H1 (cell line): ENCODE results near the gene GDF9. TPM values are rescaled to one million over a fixed set of nuclear protein-coding genes. Genes with fewer than 3 reads are reported as not detected.

ENCODE experiments used
- CTCF ChIA-PET: fragments of 300-600 bp; sonication (Branson Sonifier 250); formaldehyde crosslinking; loops from one replicate; lab custom pipeline; 2021; ENCODE audit not compliant: partially characterized antibody; lab: Charles Lee
- POLR2A ChIA-PET: fragments of 300-600 bp; sonication (Branson Sonifier 250); formaldehyde crosslinking; loops from one replicate; lab custom pipeline; 2021; ENCODE audit warnings: inconsistent platforms; ENCODE audit not compliant: partially characterized antibody; lab: Charles Lee
- DNase-seq, 2 experiments: peaks; one replicate each; pipeline versions ENCODE4 v3.0.0 to v3.0.0-alpha.2; 2010 to 2022; ENCODE audit warnings: low spot score in 2 of 2, low read depth in 1 of 2, mixed read lengths in 1 of 2
- FAIRE-seq: peaks from 2 replicates; lab custom pipeline; 2011; peaks lifted over from hg19 to GRCh38; lab: Jason Lieb, UNC
- H2AFZ ChIP-seq: 2 replicates; pipeline ENCODE4 v1.8.1; 2012; ENCODE audit warnings: low read length, inconsistent platforms
- H2AK5ac ChIP-seq: 2 replicates; pipeline ENCODE4 v1.6.1; 2013; ENCODE audit warnings: low read depth, low read length
- H2BK120ac ChIP-seq: replicated peaks from 2 replicates; pipeline ENCODE3; 2013; ENCODE audit warnings: low read depth, low read length, inconsistent platforms
- H2BK12ac ChIP-seq: 2 replicates; pipeline ENCODE4 v1.6.1; 2013; ENCODE audit warnings: low read depth, low read length
- H2BK15ac ChIP-seq: 2 replicates; pipeline ENCODE4 v1.6.1; 2013; ENCODE audit warnings: low read length
- H2BK20ac ChIP-seq: 2 replicates; pipeline ENCODE4 v1.6.1; 2013; ENCODE audit warnings: low read length
- H2BK5ac ChIP-seq: 2 replicates; pipeline ENCODE4 v1.6.1; 2013; ENCODE audit warnings: low read depth, low read length
- H3K14ac ChIP-seq: 2 replicates; pipeline ENCODE4 v1.6.1; 2013; ENCODE audit warnings: inconsistent platforms; ENCODE audit not compliant: insufficient read length
- H3K18ac ChIP-seq: 2 replicates; pipeline ENCODE4 v1.6.1; 2013; ENCODE audit warnings: low read length; ENCODE audit errors: extremely low read depth
- H3K23ac ChIP-seq: 2 replicates; pipeline ENCODE4 v1.6.1; 2013; ENCODE audit warnings: inconsistent platforms; ENCODE audit not compliant: insufficient read length
- H3K23me2 ChIP-seq: 2 replicates; pipeline ENCODE4 v1.6.1; 2013; ENCODE audit warnings: low read depth, low read length
- H3K27ac ChIP-seq: 2 replicates; pipeline ENCODE4 v1.6.1; 2011; ENCODE audit warnings: low read depth, low read length, inconsistent platforms
- H3K27me3 ChIP-seq, 4 experiments: replicated peaks in 1 of 4; 1 replicate in 1 of 4; 2 replicates in 3 of 4; pipeline versions ENCODE4 v1.6.1 to v1.8.1; 2011 to 2013; ENCODE audit warnings: low read length in 3 of 4, mild to moderate bottlenecking in 3 of 4, inconsistent platforms in 2 of 4, mixed read lengths in 2 of 4, moderate library complexity in 1 of 4; ENCODE audit not compliant: control insufficient read depth in 3 of 4, insufficient read depth in 3 of 4; ENCODE audit errors: extremely low read depth in 1 of 4
- H3K36me3 ChIP-seq, 4 experiments: 2 replicates each; pipeline versions ENCODE4 v1.6.1 to v1.8.1; 2011 to 2013; ENCODE audit warnings: mild to moderate bottlenecking in 4 of 4, low read length in 3 of 4, moderate library complexity in 2 of 4, control low read depth in 1 of 4, inconsistent platforms in 1 of 4; ENCODE audit not compliant: insufficient read depth in 4 of 4, control insufficient read depth in 2 of 4
- H3K4ac ChIP-seq: replicated peaks from 2 replicates; pipeline ENCODE3; 2013; ENCODE audit warnings: low read length, low read depth, mixed read lengths, inconsistent platforms; ENCODE audit not compliant: insufficient read length
- H3K4me1 ChIP-seq, 4 experiments: replicated peaks in 1 of 4; 1 replicate in 1 of 4; 2 replicates in 3 of 4; pipeline versions ENCODE4 v1.6.1 to v1.8.1; 2011 to 2013; ENCODE audit warnings: low read length in 3 of 4, inconsistent platforms in 2 of 4, mixed read lengths in 1 of 4; ENCODE audit not compliant: insufficient read depth in 4 of 4, control insufficient read depth in 3 of 4
- H3K4me2 ChIP-seq, 2 experiments: 2 replicates each; pipeline versions ENCODE4 v1.6.1 to v1.8.1; 2011 to 2013; ENCODE audit warnings: low read depth in 2 of 2, low read length in 2 of 2, control low read depth in 1 of 2, inconsistent platforms in 1 of 2, mild to moderate bottlenecking in 1 of 2; ENCODE audit not compliant: insufficient read depth in 1 of 2
- H3K4me3 ChIP-seq, 4 experiments: fragments of 200-600, 300-600 bp in 1 of 4; sonication (generic), shearing (Covaris generic), sonication (Bioruptor Twin) in 1 of 4; 2 replicates each; pipeline versions ENCODE4 v1.5.1 to v1.8.1; 2011 to 2016; ENCODE audit warnings: low read length in 4 of 4, low read depth in 3 of 4, control low read depth in 2 of 4, inconsistent platforms in 2 of 4, mild to moderate bottlenecking in 2 of 4, mixed read lengths in 1 of 4, moderate library complexity in 1 of 4; ENCODE audit not compliant: insufficient read depth in 2 of 4; ENCODE audit errors: extremely low read depth in 1 of 4
- H3K56ac ChIP-seq: replicated peaks from 2 replicates; pipeline ENCODE3; 2013; ENCODE audit warnings: low read depth, mild to moderate bottlenecking, mixed read lengths, low read length, inconsistent platforms; ENCODE audit not compliant: insufficient read length
- H3K79me1 ChIP-seq: 2 replicates; pipeline ENCODE4 v1.6.1; 2013; ENCODE audit warnings: low read depth, low read length, control low read depth
- H3K79me2 ChIP-seq, 2 experiments: 2 replicates each; pipeline versions ENCODE4 v1.6.1 to v1.8.1; 2012 to 2013; ENCODE audit warnings: low read length in 2 of 2, mild to moderate bottlenecking in 2 of 2, inconsistent platforms in 1 of 2; ENCODE audit not compliant: insufficient read depth in 2 of 2, control insufficient read depth in 1 of 2
- H3K9ac ChIP-seq, 4 experiments: replicated peaks in 1 of 4; 1 replicate in 1 of 4; 2 replicates in 3 of 4; pipeline versions ENCODE4 v1.6.1 to v1.8.1; 2011 to 2013; ENCODE audit warnings: low read depth in 3 of 4, low read length in 3 of 4, control low read depth in 2 of 4, mild to moderate bottlenecking in 2 of 4, moderate library complexity in 2 of 4, inconsistent platforms in 1 of 4; ENCODE audit errors: extremely low read depth in 1 of 4
- H3K9me3 ChIP-seq, 2 experiments: 2 replicates each; pipeline versions ENCODE4 v1.6.1 to v1.8.1; 2012 to 2013; ENCODE audit warnings: mild to moderate bottlenecking in 2 of 2, moderate library complexity in 2 of 2, control low read depth in 1 of 2, inconsistent platforms in 1 of 2, low read depth in 1 of 2, low read length in 1 of 2, mixed read lengths in 1 of 2; ENCODE audit not compliant: insufficient read depth in 2 of 2
- H4K20me1 ChIP-seq, 2 experiments: replicated peaks in 1 of 2; 2 replicates each; pipeline versions ENCODE3 to v1.8.1; 2011 to 2013; ENCODE audit warnings: inconsistent platforms in 2 of 2, low read length in 2 of 2, mild to moderate bottlenecking in 1 of 2; ENCODE audit not compliant: insufficient read depth in 2 of 2, control insufficient read depth in 1 of 2
- H4K5ac ChIP-seq: 2 replicates; pipeline ENCODE4 v1.6.1; 2013; ENCODE audit warnings: low read length, low read depth, mixed read lengths, inconsistent platforms; ENCODE audit not compliant: insufficient read length
- H4K8ac ChIP-seq: 2 replicates; pipeline ENCODE4 v1.8.0; 2013; ENCODE audit warnings: mild to moderate bottlenecking, moderate library complexity, low read length, inconsistent platforms; ENCODE audit not compliant: insufficient read depth; ENCODE audit errors: extremely low read depth
- H4K91ac ChIP-seq: replicated peaks from 2 replicates; pipeline ENCODE3; 2013; ENCODE audit warnings: low read length, mixed read lengths, inconsistent platforms; ENCODE audit not compliant: insufficient read length
- CBX5 ChIP-seq: fragments of 300-800, 300-1000 bp; sonication (generic); IDR thresholded peaks from 2 replicates; pipeline ENCODE4 v1.7.1; 2016; ENCODE audit warnings: antibody characterized with exemption, low read length, low read depth
- CEBPB ChIP-seq: IDR thresholded peaks from 2 replicates; pipeline ENCODE4 v1.6.1; 2012; ENCODE audit warnings: low read depth, low read length
- EP300 ChIP-seq, 2 experiments: IDR thresholded peaks; 1 replicate in 1 of 2; 2 replicates in 1 of 2; pipeline ENCODE4 v1.6.1; 2011 to 2012; ENCODE audit warnings: low read depth in 2 of 2, low read length in 2 of 2, mild to moderate bottlenecking in 2 of 2, borderline replicate concordance in 1 of 2, inconsistent platforms in 1 of 2, moderate library complexity in 1 of 2
- JUND ChIP-seq: IDR thresholded peaks from 2 replicates; pipeline ENCODE4 v1.6.1; 2011; ENCODE audit warnings: mild to moderate bottlenecking, improper control_type of control experiment, low read length
- NANOG ChIP-seq: IDR thresholded peaks from 2 replicates; pipeline ENCODE4 v1.6.1; 2011; ENCODE audit warnings: low read length, low read depth, mild to moderate bottlenecking, inconsistent platforms; ENCODE audit not compliant: insufficient read depth, poor library complexity, severe bottlenecking
- POLR2AphosphoS5 ChIP-seq: IDR thresholded peaks from 2 replicates; pipeline ENCODE4 v1.6.1; 2011; ENCODE audit warnings: low read depth, low read length
- RAD21 ChIP-seq, 2 experiments: IDR thresholded peaks in 1 of 2; conservative IDR thresholded peaks in 1 of 2; 2 replicates each; pipeline ENCODE4 v1.6.1; 2011; ENCODE audit warnings: low read depth in 2 of 2, low read length in 2 of 2, improper control_type of control experiment in 1 of 2, inconsistent platforms in 1 of 2, mild to moderate bottlenecking in 1 of 2, moderate library complexity in 1 of 2
- RXRA ChIP-seq: IDR thresholded peaks from 2 replicates; pipeline ENCODE4 v1.6.1; 2011; ENCODE audit warnings: low read depth, mild to moderate bottlenecking, low read length, moderate library complexity; ENCODE audit not compliant: insufficient read depth
- SP1 ChIP-seq: IDR thresholded peaks from 2 replicates; pipeline ENCODE4 v1.6.1; 2011; ENCODE audit warnings: low read depth, low read length
- SP4 ChIP-seq: IDR thresholded peaks from 2 replicates; pipeline ENCODE4 v1.6.1; 2012; ENCODE audit warnings: low read length, inconsistent platforms
- TCF12 ChIP-seq: IDR thresholded peaks from 2 replicates; pipeline ENCODE4 v1.6.1; 2011; ENCODE audit warnings: low read depth, mild to moderate bottlenecking, low read length
- WGBS, 2 experiments: shearing (Covaris generic) in 1 of 2; methylation state at CpG; one replicate each; pipeline versions ENCODE4 v1.1.6 to v1.1.7; 2013 to 2015; ENCODE audit warnings: low lambda C conversion rate in 2 of 2, mixed read lengths in 2 of 2, inconsistent platforms in 1 of 2, low coverage in 1 of 2, missing lambda C conversion rate in 1 of 2; ENCODE audit not compliant: insufficient replicate concordance in 2 of 2, insufficient coverage in 1 of 2, insufficient read length in 1 of 2; ENCODE audit errors: extremely low coverage in 1 of 2, missing lambda C conversion rate in 1 of 2; 5-methylcytosine and 5-hydroxymethylcytosine counted together
- polyA plus RNA-seq, 7 experiments: library from polyadenylated mRNA; depleted of rRNA in 3 of 7; stranded (reverse) in 5 of 7; unstranded in 2 of 7; fragments of >200 nt in 5 of 7; fragments of 200-250 nt in 2 of 7; gene quantifications; 1 replicate in 5 of 7; 2 replicates in 1 of 7; 4 replicates in 1 of 7; pipeline versions ENCODE4 v1.2.1 to v1.2.3, GENCODE V29; 2011 to 2013; ENCODE audit warnings: missing spikeins in 2 of 7, mixed read lengths in 2 of 7
- total RNA-seq: library from RNA; stranded (reverse); fragmentation: NEBNext Ultra II Directional; extraction: Animal tissue kit (Norgen Biotek cat#: 25700); gene quantifications from 2 replicates; pipeline ENCODE4 v1.2.1, GENCODE V29; 2021

The GDF9 gene
- total and polyA plus RNA-seq, 2 of the 8 experiments (the other 6 are each of a cell fraction or from before 2014, with no cell fraction given), result 0.14 TPM; not detected in 1

- Histone ChIP-seq H2BK15ac (no peak overlapping the region), H3K79me2 (no peaks in the 10 kb centered on the region), H2BK20ac (no peak overlapping the region), H2BK120ac (no peak overlapping the region), H3K27ac (no peak overlapping the region), H3K9ac (no peak overlapping the region), H3K27me3 (peaks cover 0 to 2% (median 0%) of the 10 kb centered on the region in 4 experiments; a peak in 1 of 7 replicates), H3K23ac (no peak overlapping the region), H4K91ac (no peak overlapping the region), H3K4me1 (no peaks in the 10 kb centered on the region), H2AFZ (no peak overlapping the region), H3K18ac (no peak overlapping the region), H3K4ac (no peak overlapping the region), H4K20me1 (no peaks in the 10 kb centered on the region), H2BK5ac (no peak overlapping the region), H4K5ac (no peak overlapping the region), H3K4me2 (no peak overlapping the region), H3K9me3 (no peaks in the 10 kb centered on the region), H3K56ac (no peak overlapping the region), H2BK12ac (no peak overlapping the region), H3K23me2 (no peaks in the 10 kb centered on the region), H2AK5ac (no peak overlapping the region), H3K14ac (no peak overlapping the region), H4K8ac (no peak overlapping the region), H3K79me1 (no peaks in the 10 kb centered on the region), H3K4me3 (no peak overlapping the region), H3K36me3 (no peaks in the 10 kb centered on the region)
- FAIRE-seq (no peak), DNase-seq (no peak)
- CTCF ChIA-PET, result interaction anchor here (9.8 to 25.6 kb wide), 2 partner anchors 17 to 26 kb away, joined by 77 to 465 read pairs; partner anchors contain the start of genes GDF9, LEAP2 and UQCRQ
- POLR2A ChIA-PET, result interaction anchor here (0.8 kb wide), 2 partner anchors 17 to 93 kb away, joined by 3 read pairs; no protein-coding TSS in a partner anchor
- TF ChIP-seq TCF12 (no peak), POLR2AphosphoS5 (no peak), RXRA (no peak), SP4 (no peak), SP1 (no peak), CBX5 (no peak), CEBPB (no peak), JUND (no peak), RAD21 (IDR thresholded peaks at IDR 0.05 in 1 of 2, conservative IDR thresholded peaks at IDR 0.05 in 1 of 2; ENCODE audit: low read depth in 2 of 2, low read length in 2 of 2) (no peak), NANOG (no peak), EP300 (IDR thresholded peaks at IDR 0.05; ENCODE audit: borderline replicate concordance in 1 of 2, low read depth in 2 of 2, low read length in 2 of 2) (no peak)
- 94% methylated on average over 1 of the region's 1 CpG; no CpG with 5 or more reads in 1 of the 2 experiments for WGBS, 2 experiments
These were observed 29.4 kb downstream of the GDF9 start for GRCh38 chr5:132836852-132837251.
